Stimulated activated effector memory CD8-positive, alpha-beta T cell treated with anti-CD3 and anti-CD28 coated beads, Interleukin-12 subunit alpha, Interleukin-12 subunit beta, amount 100 ng/mL, for 72 hours (primary cell): Measurements from ENCODE around the gene ACAP3.

Experiments
- ATAC-seq: fragments of 150-1000 bp; cut with Tn5 transposase; 2 replicates; pipeline ENCODE4 v1.10.0; 2021
- DNase-seq, 2 donors: peaks; one replicate each; pipeline ENCODE4 v3.0.0; 2021 to 2022; ENCODE audit warnings: low spot score in 2 of 2
- H3K27ac Mint-ChIP-seq: one replicate; pipeline ENCODE4 v1.8.0; 2022; ENCODE audit warnings: mild to moderate bottlenecking, mixed read lengths
- H3K36me3 Mint-ChIP-seq: one replicate; pipeline ENCODE4 v1.8.0; 2022; ENCODE audit warnings: mild to moderate bottlenecking, mixed read lengths
- H3K4me1 Mint-ChIP-seq: one replicate; pipeline ENCODE4 v1.8.0; 2022; ENCODE audit warnings: mixed read lengths
- H3K4me3 Mint-ChIP-seq: one replicate; pipeline ENCODE4 v1.8.0; 2022; ENCODE audit warnings: mild to moderate bottlenecking, mixed read lengths
- H3K9me3 Mint-ChIP-seq: one replicate; pipeline ENCODE4 v1.8.0; 2022; ENCODE audit warnings: mixed read lengths

The ACAP3 gene

GRCh38 chr1:1347026-1347595, 39.4 kb upstream of the ACAP3 start:
- ATAC-seq = no peak
- no peak overlapping the region for H3K27ac Mint-ChIP-seq

GRCh38 chr1:1346501-1346890, 38.8 kb upstream of the ACAP3 start:
- Mint-ChIP-seq H3K27ac (no peak overlapping the region), H3K4me3 (peak overlapping the region; percentile 71), H3K4me1 (peaks cover 16% of the 10 kb centered on the region), H3K36me3 (no peaks in the 10 kb centered on the region), H3K9me3 (no peaks in the 10 kb centered on the region)
- ATAC-seq (no peak), DNase-seq (no peak)

More at GRCh38 chr1:1347026-1347595, 39.4 kb upstream of the ACAP3 start:
- H3K9me3 Mint-ChIP-seq = no peaks in the 10 kb centered on the region
- no peak for DNase-seq
- H3K4me1 Mint-ChIP-seq = peaks cover 19% of the 10 kb centered on the region
- peak overlapping the region; percentile 71 for H3K4me3 Mint-ChIP-seq
- no peaks in the 10 kb centered on the region for H3K36me3 Mint-ChIP-seq

DNA sequence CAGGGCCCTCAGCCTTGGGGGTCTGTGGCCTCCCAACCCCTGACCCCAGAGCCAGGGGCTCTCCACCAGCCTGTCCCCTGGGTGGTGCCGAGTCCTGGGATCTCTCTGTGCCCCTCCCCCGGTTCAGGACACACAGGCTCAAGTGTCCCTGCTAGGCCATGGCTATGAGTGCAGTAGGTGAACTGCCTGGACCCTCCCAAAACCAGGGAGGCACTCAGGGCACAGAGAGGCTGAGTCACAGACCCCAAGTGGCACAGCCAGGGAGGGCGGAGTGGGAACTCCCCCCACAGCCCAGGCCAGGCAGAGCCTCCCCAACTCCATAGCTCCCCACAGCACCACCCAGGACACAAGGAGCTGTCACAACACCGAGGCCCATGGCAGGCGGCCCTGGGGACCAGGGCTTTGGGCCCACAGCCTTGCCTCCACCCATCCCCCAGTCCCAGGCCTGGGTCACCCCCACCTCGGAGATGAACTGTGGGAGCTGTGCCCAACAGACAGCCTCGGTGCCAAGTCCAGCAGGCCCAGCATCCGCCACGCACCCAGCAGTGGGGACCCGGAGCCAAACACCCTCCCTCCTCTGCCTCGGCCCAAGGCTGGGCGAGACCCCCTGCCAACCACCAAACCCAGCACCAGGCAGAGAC, 38.2 kb upstream of the ACAP3 start:
- Mint-ChIP-seq H3K36me3 (no peaks in the 10 kb centered on the region), H3K9me3 (no peaks in the 10 kb centered on the region), H3K27ac (no peak overlapping the region)

GRCh38 chr1:1345384-1345783, 37.7 kb upstream of the ACAP3 start:
- Mint-ChIP-seq H3K9me3 (no peaks in the 10 kb centered on the region), H3K4me3 (no peak overlapping the region), H3K27ac (peak overlapping the region; percentile 74), H3K36me3 (no peaks in the 10 kb centered on the region), H3K4me1 (peaks cover 23% of the 10 kb centered on the region)
- DNase-seq (no peak), ATAC-seq (no peak)

More for the DNA sequence above, 38.2 kb upstream of the ACAP3 start:
- no peak for DNase-seq
- no peak for ATAC-seq
- H3K4me1 Mint-ChIP-seq = peaks cover 21% of the 10 kb centered on the region
- no peak overlapping the region for H3K4me3 Mint-ChIP-seq

GRCh38 chr1:1344655-1345361, 37.1 kb upstream of the ACAP3 start:
- peaks cover 23% of the 10 kb centered on the region for H3K4me1 Mint-ChIP-seq
- no peaks in the 10 kb centered on the region for H3K36me3 Mint-ChIP-seq
- ATAC-seq = peak; percentile 76
- no peak overlapping the region for H3K4me3 Mint-ChIP-seq
- H3K9me3 Mint-ChIP-seq = no peaks in the 10 kb centered on the region
- no peak for DNase-seq
- H3K27ac Mint-ChIP-seq = peak overlapping the region; percentile 74

GRCh38 chr1:1343811-1344421, 36.2 kb upstream of the ACAP3 start:
- ATAC-seq (no peak), DNase-seq (no peak)
- no peak overlapping the region for H3K4me3 Mint-ChIP-seq
- peak overlapping the region; percentile 74 for H3K27ac Mint-ChIP-seq
- no peaks in the 10 kb centered on the region for H3K36me3 Mint-ChIP-seq
- no peaks in the 10 kb centered on the region for H3K9me3 Mint-ChIP-seq
- peaks cover 23% of the 10 kb centered on the region for H3K4me1 Mint-ChIP-seq

DNA sequence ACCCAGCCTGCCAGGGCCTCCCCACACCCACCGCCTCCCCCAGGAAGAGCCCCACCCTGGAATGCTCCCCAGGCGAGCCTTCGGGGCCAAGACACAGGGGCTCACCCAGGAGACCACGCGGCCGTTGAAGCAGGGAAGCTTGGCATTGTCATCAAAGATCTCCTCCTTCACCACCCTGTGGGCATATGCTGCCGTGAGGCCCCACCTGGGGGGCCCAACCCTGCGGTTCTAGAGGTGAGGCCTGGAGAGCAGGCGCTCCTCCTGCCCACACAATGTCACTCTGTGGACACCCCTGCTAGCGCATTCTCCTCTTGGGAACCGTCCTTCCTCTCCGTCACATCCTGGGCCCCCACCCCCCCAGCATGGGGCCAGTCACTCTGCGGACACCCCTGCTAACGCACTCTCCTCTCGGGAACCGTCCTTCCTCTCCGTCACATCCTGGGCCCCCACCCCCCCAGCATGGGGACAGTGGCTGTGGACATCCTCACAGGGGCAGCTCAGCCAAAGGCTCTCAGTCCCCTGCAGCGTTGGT, 34.9 kb upstream of the ACAP3 start:
- H3K4me1 Mint-ChIP-seq = peaks cover 23% of the 10 kb centered on the region
- peak overlapping the region; percentile 74 for H3K27ac Mint-ChIP-seq
- ATAC-seq = no peak
- no peaks in the 10 kb centered on the region for H3K9me3 Mint-ChIP-seq
- no peak for DNase-seq
- H3K36me3 Mint-ChIP-seq = no peaks in the 10 kb centered on the region
- no peak overlapping the region for H3K4me3 Mint-ChIP-seq

- Mint-ChIP-seq H3K36me3 (no peaks in the 10 kb centered on the region), H3K4me3 (no peak overlapping the region), H3K9me3 (no peaks in the 10 kb centered on the region), H3K4me1 (peaks cover 17% of the 10 kb centered on the region), H3K27ac (no peak overlapping the region)
- no peak for ATAC-seq
- no peak for DNase-seq
Measured at GRCh38 chr1:1342061-1342562, 34.4 kb upstream of the ACAP3 start.

GRCh38 chr1:1341549-1342021, 33.9 kb upstream of the ACAP3 start:
- DNase-seq (no peak), ATAC-seq (no peak)
- no peak overlapping the region for H3K4me3 Mint-ChIP-seq
- no peaks in the 10 kb centered on the region for H3K9me3 Mint-ChIP-seq
- H3K4me1 Mint-ChIP-seq = peaks cover 12% of the 10 kb centered on the region
- H3K36me3 Mint-ChIP-seq = no peaks in the 10 kb centered on the region
- H3K27ac Mint-ChIP-seq = no peak overlapping the region

- H3K36me3 Mint-ChIP-seq = no peaks in the 10 kb centered on the region
- no peak overlapping the region for H3K27ac Mint-ChIP-seq
- no peaks in the 10 kb centered on the region for H3K9me3 Mint-ChIP-seq
- H3K4me3 Mint-ChIP-seq = no peak overlapping the region
- ATAC-seq (no peak), DNase-seq (no peak)
- peaks cover 7% of the 10 kb centered on the region for H3K4me1 Mint-ChIP-seq
Measured at GRCh38 chr1:1340791-1341548, 33.2 kb upstream of the ACAP3 start.

GRCh38 chr1:1340185-1340584, 32.5 kb upstream of the ACAP3 start:
- Mint-ChIP-seq H3K9me3 (no peaks in the 10 kb centered on the region), H3K4me3 (no peak overlapping the region), H3K36me3 (no peaks in the 10 kb centered on the region), H3K27ac (no peak overlapping the region), H3K4me1 (peaks cover 7% of the 10 kb centered on the region)
- DNase-seq (no peak), ATAC-seq (no peak)

- Mint-ChIP-seq H3K4me1 (peaks cover 7% of the 10 kb centered on the region), H3K9me3 (no peaks in the 10 kb centered on the region), H3K36me3 (no peaks in the 10 kb centered on the region), H3K27ac (no peak overlapping the region), H3K4me3 (no peak overlapping the region)
- ATAC-seq (no peak), DNase-seq (no peak)
Measured at GRCh38 chr1:1338278-1338677, 30.5 kb upstream of the ACAP3 start.

DNA sequence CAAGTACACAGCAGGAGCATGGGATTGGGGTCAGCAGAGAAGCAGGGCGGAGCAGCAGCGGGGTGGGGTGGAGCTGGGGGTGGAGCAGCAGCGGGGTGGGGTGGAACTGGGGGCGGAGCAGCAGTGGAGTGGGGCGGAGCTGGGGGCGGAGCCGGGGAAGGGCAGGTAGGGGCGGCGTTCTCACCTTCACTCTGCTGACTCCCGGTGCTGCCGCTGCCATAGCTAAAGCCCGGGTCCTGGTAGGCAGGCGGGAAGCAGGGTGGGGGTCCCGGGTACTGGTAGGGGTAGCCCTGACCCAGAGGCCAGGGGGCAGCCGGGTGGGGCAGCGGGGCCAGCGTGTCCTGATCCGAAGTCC, 30.0 kb upstream of the ACAP3 start:
- Mint-ChIP-seq H3K36me3 (no peaks in the 10 kb centered on the region), H3K4me3 (no peak overlapping the region), H3K4me1 (peaks cover 7% of the 10 kb centered on the region), H3K27ac (no peak overlapping the region), H3K9me3 (no peaks in the 10 kb centered on the region)
- DNase-seq (peak in 1 of 2 donors; percentile 65), ATAC-seq (peak; percentile 47)

DNA sequence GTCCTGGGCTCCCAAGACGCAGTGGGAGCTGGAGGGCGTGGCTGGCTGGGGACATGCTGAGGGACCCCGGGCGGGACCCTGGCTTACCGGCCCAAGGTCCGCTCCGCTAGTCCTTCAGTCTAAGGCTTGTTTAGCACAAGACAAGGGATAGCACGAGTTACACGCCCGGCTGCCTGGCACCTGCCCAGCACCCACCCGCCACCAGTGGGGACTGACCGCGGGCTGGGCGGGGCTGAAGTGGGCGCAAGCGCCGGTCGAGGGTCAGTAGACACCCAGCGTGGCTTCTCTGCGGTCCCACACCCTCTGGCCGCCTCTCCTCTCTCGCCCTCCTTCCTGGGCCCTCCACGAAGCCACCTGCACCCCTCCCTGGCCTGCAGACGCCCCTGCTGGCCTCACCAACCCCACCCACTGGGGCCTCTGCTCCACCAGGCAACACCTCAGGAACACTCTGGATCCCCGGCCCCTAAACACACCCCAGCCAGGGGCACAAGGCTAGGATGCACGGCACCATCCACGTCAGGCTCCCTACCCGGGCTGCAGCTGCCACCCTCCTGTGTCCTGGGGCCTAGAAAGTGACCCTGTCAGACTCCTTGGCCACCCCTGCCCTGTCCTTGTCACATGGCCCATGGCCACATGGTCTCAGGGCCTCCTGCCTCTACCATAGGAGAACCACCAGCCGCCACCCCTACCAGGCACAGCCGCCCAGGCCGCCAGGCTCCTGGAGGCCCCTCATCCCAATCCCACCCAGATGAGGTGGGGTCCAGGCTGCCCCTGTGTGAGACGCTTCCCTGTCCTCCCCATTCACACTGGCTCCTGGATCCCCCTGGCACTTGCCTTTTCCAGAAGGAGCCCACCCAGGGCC, 29.4 kb upstream of the ACAP3 start:
- no peak overlapping the region for H3K27ac Mint-ChIP-seq
- H3K9me3 Mint-ChIP-seq = no peaks in the 10 kb centered on the region

More for the DNA sequence above, 29.4 kb upstream of the ACAP3 start:
- no peak for DNase-seq
- Mint-ChIP-seq H3K36me3 (no peaks in the 10 kb centered on the region), H3K4me1 (peaks cover 7% of the 10 kb centered on the region), H3K4me3 (no peak overlapping the region)
- no peak for ATAC-seq
